K562 (cell line): ENCODE measurements around the gene EXOC4. TPM values are rescaled to one million over a fixed set of nuclear protein-coding genes. Genes with fewer than 3 reads are reported as not detected.

Experiments
- ADNP ChIP-seq: fragments of 200-800 bp; sonication (Bioruptor generic); IDR thresholded peaks from 2 replicates; pipeline ENCODE4 v1.6.1; 2016; ENCODE audit warnings: missing genetic modification characterization, missing compliant biosample characterization
- CAMTA2 ChIP-seq: fragments of 250-450 bp; sonication (Bioruptor Pico); conservative IDR thresholded peaks from 2 replicates; pipeline ENCODE4 v1.5.1; 2022
- ELF4 ChIP-seq: fragments of 450-650 bp; formaldehyde crosslinking; IDR thresholded peaks from 2 replicates; pipeline ENCODE4 v1.4.0; 2022; ENCODE audit warnings: missing genetic modification characterization
- EP300 ChIP-seq: IDR thresholded peaks from 2 replicates; pipeline ENCODE4 v1.6.1; 2012; ENCODE audit warnings: low read length, improper control_type of control experiment
- GABPA ChIP-seq: fragments of 200-800 bp; sonication (Bioruptor generic); conservative IDR thresholded peaks from 2 replicates; pipeline ENCODE4 v1.6.1; 2016; ENCODE audit warnings: low read depth, missing genetic modification characterization, missing compliant biosample characterization
- HDAC2 ChIP-seq: fragments of 450-650 bp; IDR thresholded peaks from 2 replicates; pipeline ENCODE4 v1.6.1; 2016; ENCODE audit warnings: mild to moderate bottlenecking
- HDGF ChIP-seq: fragments of 450-650 bp; IDR thresholded peaks from 2 replicates; pipeline ENCODE4 v1.6.1; 2016
- ID3 ChIP-seq, 2 experiments: fragments of 250-450 bp in 1 of 2; fragments of 450-650 bp in 1 of 2; sonication (Bioruptor Pico) in 1 of 2; IDR thresholded peaks; 2 replicates each; pipeline versions ENCODE4 v1.6.1 to v1.8.0; 2016 to 2021; ENCODE audit warnings: mild to moderate bottlenecking in 2 of 2, moderate library complexity in 2 of 2, missing compliant biosample characterization in 1 of 2, missing genetic modification characterization in 1 of 2
- KAT7 ChIP-seq: sonication (generic); formaldehyde crosslinking; IDR thresholded peaks from 2 replicates; pipeline ENCODE4 v1.8.0; 2022; ENCODE audit warnings: missing genetic modification reagents, mild to moderate bottlenecking, borderline replicate concordance
- MECOM ChIP-seq: fragments of 250-450 bp; sonication (Bioruptor Pico); IDR thresholded peaks from 2 replicates; pipeline ENCODE4 v1.8.0; 2022; ENCODE audit warnings: inconsistent platforms
- MTA2 ChIP-seq: fragments of 450-650 bp; IDR thresholded peaks from 2 replicates; pipeline ENCODE4 v1.6.1; 2016; ENCODE audit warnings: low read depth
- PYGO2 ChIP-seq: fragments of 450-650 bp; IDR thresholded peaks from 2 replicates; pipeline ENCODE4 v1.6.1; 2016; ENCODE audit warnings: mild to moderate bottlenecking, missing genetic modification characterization, moderate library complexity, missing compliant biosample characterization
- SIRT6 ChIP-seq: IDR thresholded peaks from one replicate; pipeline ENCODE4 v1.6.1; 2012; ENCODE audit warnings: low read depth, mild to moderate bottlenecking, control low read depth, inconsistent platforms, low read length, moderate library complexity
- TCF15 ChIP-seq: fragments of 250-450 bp; sonication (Bioruptor Pico); IDR thresholded peaks from 2 replicates; pipeline ENCODE4 v1.8.0; 2022; ENCODE audit warnings: moderate library complexity, mild to moderate bottlenecking, inconsistent platforms
- U2AF2 ChIP-seq: fragments of 200-400 bp; formaldehyde crosslinking; optimal IDR thresholded peaks from 2 replicates; pipeline ENCODE3; 2017; ENCODE audit warnings: low read depth, mild to moderate bottlenecking, low read length
- ZKSCAN3 ChIP-seq: fragments of 250-450 bp; sonication (Bioruptor Pico); IDR thresholded peaks from 2 replicates; pipeline ENCODE4 v1.4.0; 2020
- ZNF134 ChIP-seq: fragments of 250-450 bp; sonication (Bioruptor Pico); conservative IDR thresholded peaks from 2 replicates; pipeline ENCODE4 v1.4.0; 2020
- ZNF143 ChIP-seq: sonication (generic); formaldehyde crosslinking; IDR thresholded peaks from 2 replicates; pipeline ENCODE4 v1.9.0; 2022; ENCODE audit warnings: mild to moderate bottlenecking, missing genetic modification reagents
- ZNF639 ChIP-seq, 2 experiments: fragments of 200-800 bp in 1 of 2; sonication (Bioruptor generic) in 1 of 2; sonication (generic) in 1 of 2; formaldehyde crosslinking in 1 of 2; IDR thresholded peaks in 1 of 2; conservative IDR thresholded peaks in 1 of 2; 2 replicates each; pipeline versions ENCODE4 v1.5.0 to v1.6.1; 2016 to 2020; ENCODE audit warnings: missing compliant biosample characterization in 1 of 2, missing genetic modification characterization in 1 of 2, missing genetic modification reagents in 1 of 2
- polyA plus RNA-seq, 8 experiments: library from polyadenylated mRNA; depleted of rRNA in 4 of 8; stranded (reverse) in 5 of 8; unstranded in 3 of 8; fragments of >200 nt; fragmentation: Nextera tagmentation in 2 of 8; fragmentation: Illumina TruSeq in 1 of 8; extraction: Ambion mirVana in 2 of 8; extraction: Trizol in 1 of 8; gene quantifications; 2 replicates each; pipeline versions ENCODE4 v1.2.1 to v1.2.3, GENCODE V29; 2011 to 2014; ENCODE audit warnings: inconsistent platforms in 1 of 8, missing spikeins in 1 of 8
- total RNA-seq, 7 experiments: library from RNA; depleted of rRNA in 6 of 7; stranded (reverse); fragments of >200 nt in 6 of 7; fragmentation: Illumina TruSeq in 2 of 7; extraction: Trizol in 2 of 7; gene quantifications; 2 replicates each; pipeline versions ENCODE4 v1.2.1 to v1.2.3, GENCODE V29; 2011 to 2021; ENCODE audit warnings: low replicate concordance in 1 of 7
- TF ChIP-seq, protein P1 (sequence below): fragments of 250-450 bp; sonication (Bioruptor Pico); IDR thresholded peaks from 2 replicates; pipeline ENCODE4 v1.4.0; 2020; ENCODE audit warnings: borderline replicate concordance
- TF ChIP-seq, protein P2 (sequence below): fragments of 450-650 bp; formaldehyde crosslinking; IDR thresholded peaks from 2 replicates; pipeline ENCODE4 v1.4.0; 2020; ENCODE audit warnings: mild to moderate bottlenecking, moderate library complexity
- TF ChIP-seq, protein P3 (sequence below): fragments of 450-650 bp; IDR thresholded peaks from one replicate; pipeline ENCODE4 v1.6.1; 2018; ENCODE audit warnings: mild to moderate bottlenecking, moderate library complexity; ENCODE audit not compliant: partially characterized antibody

Gene EXOC4
- total and polyA plus RNA-seq, 9 of the 15 experiments (the other 6 are each of a cell fraction or from before 2014, with no cell fraction given) = 18.5 to 73.1 (median 46.6) TPM

- TF ChIP-seq, protein P1, sequence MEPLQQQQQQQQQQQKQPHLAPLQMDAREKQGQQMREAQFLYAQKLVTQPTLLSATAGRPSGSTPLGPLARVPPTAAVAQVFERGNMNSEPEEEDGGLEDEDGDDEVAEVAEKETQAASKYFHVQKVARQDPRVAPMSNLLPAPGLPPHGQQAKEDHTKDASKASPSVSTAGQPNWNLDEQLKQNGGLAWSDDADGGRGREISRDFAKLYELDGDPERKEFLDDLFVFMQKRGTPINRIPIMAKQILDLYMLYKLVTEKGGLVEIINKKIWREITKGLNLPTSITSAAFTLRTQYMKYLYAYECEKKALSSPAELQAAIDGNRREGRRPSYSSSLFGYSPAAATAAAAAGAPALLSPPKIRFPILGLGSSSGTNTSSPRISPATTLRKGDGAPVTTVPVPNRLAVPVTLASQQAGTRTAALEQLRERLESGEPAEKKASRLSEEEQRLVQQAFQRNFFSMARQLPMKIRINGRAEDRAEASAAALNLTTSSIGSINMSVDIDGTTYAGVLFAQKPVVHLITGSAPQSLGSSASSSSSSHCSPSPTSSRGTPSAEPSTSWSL (CRISPR knock-in tag) = no peak
- TF ChIP-seq EP300 (peak; percentile 28; the same call in 1 of the 2 replicates), ZNF639 (CRISPR knock-in tag; conservative IDR thresholded peaks at IDR 0.05 in 1 of 2, IDR thresholded peaks at IDR 0.05 in 1 of 2) (no peak), U2AF2 (no peak), HDGF (no peak), TCF15 (CRISPR knock-in tag) (no peak), MTA2 (no peak), CAMTA2 (CRISPR knock-in tag) (no peak), ZKSCAN3 (no peak), ZNF143 (no peak), GABPA (tag) (no peak), HDAC2 (peak; percentile 47; the same call in 1 of the 2 replicates), ZNF134 (CRISPR knock-in tag) (no peak), MECOM (CRISPR knock-in tag) (no peak), ADNP (tag) (no peak), SIRT6 (no peak), KAT7 (CRISPR knock-in tag) (no peak), ELF4 (CRISPR knock-in tag) (no peak), ID3 (CRISPR knock-in tag; IDR thresholded peaks at IDR 0.05) (no peak), ID3 (tag; IDR thresholded peaks at IDR 0.05) (no peak), PYGO2 (no peak)
- TF ChIP-seq, protein P2, sequence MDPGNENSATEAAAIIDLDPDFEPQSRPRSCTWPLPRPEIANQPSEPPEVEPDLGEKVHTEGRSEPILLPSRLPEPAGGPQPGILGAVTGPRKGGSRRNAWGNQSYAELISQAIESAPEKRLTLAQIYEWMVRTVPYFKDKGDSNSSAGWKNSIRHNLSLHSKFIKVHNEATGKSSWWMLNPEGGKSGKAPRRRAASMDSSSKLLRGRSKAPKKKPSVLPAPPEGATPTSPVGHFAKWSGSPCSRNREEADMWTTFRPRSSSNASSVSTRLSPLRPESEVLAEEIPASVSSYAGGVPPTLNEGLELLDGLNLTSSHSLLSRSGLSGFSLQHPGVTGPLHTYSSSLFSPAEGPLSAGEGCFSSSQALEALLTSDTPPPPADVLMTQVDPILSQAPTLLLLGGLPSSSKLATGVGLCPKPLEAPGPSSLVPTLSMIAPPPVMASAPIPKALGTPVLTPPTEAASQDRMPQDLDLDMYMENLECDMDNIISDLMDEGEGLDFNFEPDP (CRISPR knock-in tag) = no peak
- TF ChIP-seq, protein P3, sequence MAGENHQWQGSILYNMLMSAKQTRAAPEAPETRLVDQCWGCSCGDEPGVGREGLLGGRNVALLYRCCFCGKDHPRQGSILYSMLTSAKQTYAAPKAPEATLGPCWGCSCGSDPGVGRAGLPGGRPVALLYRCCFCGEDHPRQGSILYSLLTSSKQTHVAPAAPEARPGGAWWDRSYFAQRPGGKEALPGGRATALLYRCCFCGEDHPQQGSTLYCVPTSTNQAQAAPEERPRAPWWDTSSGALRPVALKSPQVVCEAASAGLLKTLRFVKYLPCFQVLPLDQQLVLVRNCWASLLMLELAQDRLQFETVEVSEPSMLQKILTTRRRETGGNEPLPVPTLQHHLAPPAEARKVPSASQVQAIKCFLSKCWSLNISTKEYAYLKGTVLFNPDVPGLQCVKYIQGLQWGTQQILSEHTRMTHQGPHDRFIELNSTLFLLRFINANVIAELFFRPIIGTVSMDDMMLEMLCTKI = no peak
Observed at GRCh38 chr7:133354546-133355324, 101.9 kb downstream of the EXOC4 start (continued).
